NCI-H1694 (cell line): ENCODE data around the gene FERMT2.

ENCODE experiments used
- DNase-seq: peaks from one replicate; lab custom pipeline; 2025; lab: John Stamatoyannopoulos, UW

FERMT2 gene

GRCh38 chr14:52863334-52863700, 87.5 kb downstream of the FERMT2 start:
- no peak for DNase-seq

GRCh38 chr14:52862632-52863333, 88.1 kb downstream of the FERMT2 start:
- DNase-seq: no peak

GRCh38 chr14:52861403-52861802, 89.4 kb downstream of the FERMT2 start:
- DNase-seq: no peak

GRCh38 chr14:52860910-52861309, 89.9 kb downstream of the FERMT2 start:
- DNase-seq: no peak

GRCh38 chr14:52860209-52860608, 90.6 kb downstream of the FERMT2 start:
- no peak for DNase-seq

- no peak for DNase-seq
These were observed 94.7 kb downstream of the FERMT2 start for GRCh38 chr14:52856139-52856538.

GRCh38 chr14:52853522-52853854, 97.4 kb downstream of the FERMT2 start:
- no peak for DNase-seq

GRCh38 chr14:52852810-52853521, 97.9 kb downstream of the FERMT2 start:
- DNase-seq: no peak

GRCh38 chr14:52850451-52850909, 100.4 kb downstream of the FERMT2 start:
- no peak for DNase-seq

GRCh38 chr14:52848626-52849025, 102.2 kb downstream of the FERMT2 start:
- DNase-seq: no peak

- no peak for DNase-seq
These were observed 104.3 kb downstream of the FERMT2 start for GRCh38 chr14:52846591-52846990.

GRCh38 chr14:52845081-52845480, 105.8 kb downstream of the FERMT2 start:
- DNase-seq: no peak

- no peak for DNase-seq
These were observed 106.4 kb downstream of the FERMT2 start for GRCh38 chr14:52844262-52845060.

- no peak for DNase-seq
These were observed 110.0 kb downstream of the FERMT2 start for GRCh38 chr14:52840877-52841276.

- no peak for DNase-seq
These were observed 113.4 kb downstream of the FERMT2 start for GRCh38 chr14:52837451-52837850.

- no peak for DNase-seq
These were observed 114.8 kb downstream of the FERMT2 start for GRCh38 chr14:52836063-52836462.

GRCh38 chr14:52835122-52835903, 115.5 kb downstream of the FERMT2 start:
- no peak for DNase-seq

GRCh38 chr14:52834440-52834842, 116.4 kb downstream of the FERMT2 start:
- no peak for DNase-seq

- no peak for DNase-seq
These were observed 117.0 kb downstream of the FERMT2 start for GRCh38 chr14:52833891-52834290.

GRCh38 chr14:52829527-52830185, 121.2 kb downstream of the FERMT2 start:
- no peak for DNase-seq

GRCh38 chr14:52827426-52827825, 123.4 kb downstream of the FERMT2 start:
- no peak for DNase-seq

GRCh38 chr14:52825085-52825484, 125.8 kb downstream of the FERMT2 start:
- no peak for DNase-seq
